OCI-LY3 (cell line): ENCODE measurements around the gene CSDE1.

ENCODE experiments used
- H2AFZ ChIP-seq: fragments of 200-600, 300-600 bp; shearing (Covaris generic); 2 replicates; pipeline ENCODE4 v1.6.0; 2014; ENCODE audit warnings: antibody characterized with exemption, low read depth, low read length
- H3K27ac ChIP-seq: fragments of 200-600, 300-600 bp; sonication (generic); 2 replicates; pipeline ENCODE4 v1.5.1; 2014; ENCODE audit warnings: mild to moderate bottlenecking, low read length, moderate library complexity, mixed read lengths
- H3K27me3 ChIP-seq: fragments of 200-600, 300-600 bp; sonication (generic); 2 replicates; pipeline ENCODE4 v1.6.1; 2014; ENCODE audit warnings: low read depth, low read length, mixed read lengths
- H3K36me3 ChIP-seq: fragments of 200-600, 300-600 bp; sonication (generic); replicated peaks from 2 replicates; pipeline ENCODE3; 2014; ENCODE audit warnings: low read depth, low read length, mixed read lengths
- H3K4me1 ChIP-seq: fragments of 300-600, 200-600 bp; sonication (generic); 2 replicates; pipeline ENCODE4 v1.6.1; 2014; ENCODE audit warnings: low read length, mixed read lengths
- H3K4me2 ChIP-seq: fragments of 200-600, 300-600 bp; sonication (generic); 2 replicates; pipeline ENCODE4 v1.6.1; 2014; ENCODE audit warnings: low read length, mixed read lengths
- H3K4me3 ChIP-seq: fragments of 300-600, 200-600 bp; sonication (generic); 2 replicates; pipeline ENCODE4 v1.5.1; 2014; ENCODE audit warnings: antibody characterized with exemption, mild to moderate bottlenecking, low read length, moderate library complexity
- H3K79me2 ChIP-seq: fragments of 300-600, 200-600 bp; shearing (Covaris generic); 2 replicates; pipeline ENCODE4 v1.6.1; 2014; ENCODE audit warnings: mild to moderate bottlenecking, low read length, mixed read lengths
- H3K9ac ChIP-seq: fragments of 300-600, 200-600 bp; shearing (Covaris generic); 2 replicates; pipeline ENCODE4 v1.6.0; 2014; ENCODE audit warnings: mild to moderate bottlenecking, low read length, moderate library complexity
- H3K9me3 ChIP-seq: fragments of 200-600, 300-600 bp; shearing (Covaris generic); 2 replicates; pipeline ENCODE4 v1.6.1; 2014; ENCODE audit warnings: low read length, mixed read lengths; ENCODE audit not compliant: insufficient read depth
- H4K20me1 ChIP-seq: fragments of 200-600, 300-600 bp; sonication (generic); 2 replicates; pipeline ENCODE4 v1.6.1; 2016; ENCODE audit warnings: low read length, mixed read lengths; ENCODE audit not compliant: insufficient read depth
- CTCF ChIP-seq: fragments of 200-600, 300-600 bp; sonication (generic); IDR thresholded peaks from 2 replicates; pipeline ENCODE4 v1.5.1; 2014; ENCODE audit warnings: antibody characterized with exemption, low read length, low read depth
- EZH2phosphoT487 ChIP-seq: fragments of 200-600 bp; shearing (Covaris generic); IDR thresholded peaks from 2 replicates; pipeline ENCODE4 v1.6.1; 2018; ENCODE audit warnings: antibody characterized with exemption, mixed run types, low read depth

CSDE1 gene

GRCh38 chr1:114735479-114735878 is 22.3 kb downstream of the CSDE1 start:
- H3K79me2 ChIP-seq: peaks cover 27% of the 10 kb centered on the region
- no peaks in the 10 kb centered on the region for H3K4me1 ChIP-seq
- H3K27ac ChIP-seq: no peak overlapping the region
- TF ChIP-seq CTCF (no peak), EZH2phosphoT487 (no peak)
- peaks cover 5% of the 10 kb centered on the region for H4K20me1 ChIP-seq
- no peak overlapping the region for H2AFZ ChIP-seq
- no peak overlapping the region for H3K4me3 ChIP-seq
- H3K27me3 ChIP-seq: no peaks in the 10 kb centered on the region
- peaks cover 70% of the 10 kb centered on the region for H3K36me3 ChIP-seq
- H3K4me2 ChIP-seq: no peak overlapping the region
- no peaks in the 10 kb centered on the region for H3K9me3 ChIP-seq
- H3K9ac ChIP-seq: no peak overlapping the region

- H3K9me3 ChIP-seq: no peaks in the 10 kb centered on the region
- no peaks in the 10 kb centered on the region for H3K27me3 ChIP-seq
- H3K4me2 ChIP-seq: no peak overlapping the region
- H3K4me1 ChIP-seq: no peaks in the 10 kb centered on the region
- H3K9ac ChIP-seq: no peak overlapping the region
- peaks cover 8% of the 10 kb centered on the region; the same call in 1 of the 2 replicates for H3K79me2 ChIP-seq
- peaks cover 72% of the 10 kb centered on the region for H3K36me3 ChIP-seq
- no peak overlapping the region for H3K27ac ChIP-seq
- no peaks in the 10 kb centered on the region for H4K20me1 ChIP-seq
- H3K4me3 ChIP-seq: no peak overlapping the region
- TF ChIP-seq CTCF (no peak), EZH2phosphoT487 (no peak)
- no peak overlapping the region for H2AFZ ChIP-seq
Observed at GRCh38 chr1:114729782-114730181, 28.0 kb downstream of the CSDE1 start.

- no peak overlapping the region for H3K4me3 ChIP-seq
- H3K27ac ChIP-seq: no peak overlapping the region
- H3K4me2 ChIP-seq: no peak overlapping the region
- H3K9ac ChIP-seq: no peak overlapping the region
- H3K4me1 ChIP-seq: no peaks in the 10 kb centered on the region
- peaks cover 70% of the 10 kb centered on the region for H3K36me3 ChIP-seq
- H3K79me2 ChIP-seq: peaks cover 8% of the 10 kb centered on the region; the same call in 1 of the 2 replicates
- no peaks in the 10 kb centered on the region for H3K9me3 ChIP-seq
- TF ChIP-seq EZH2phosphoT487 (no peak), CTCF (no peak)
- H4K20me1 ChIP-seq: no peaks in the 10 kb centered on the region
- no peaks in the 10 kb centered on the region for H3K27me3 ChIP-seq
- no peak overlapping the region for H2AFZ ChIP-seq
Observed at GRCh38 chr1:114728553-114728952, 29.2 kb downstream of the CSDE1 start.

GRCh38 chr1:114725230-114725629 is 32.6 kb downstream of the CSDE1 start:
- Histone ChIP-seq H3K4me2 (no peak overlapping the region), H3K9me3 (no peaks in the 10 kb centered on the region), H3K36me3 (peaks cover 63% of the 10 kb centered on the region), H3K9ac (no peak overlapping the region), H3K27me3 (no peaks in the 10 kb centered on the region), H4K20me1 (no peaks in the 10 kb centered on the region), H2AFZ (no peak overlapping the region), H3K4me1 (no peaks in the 10 kb centered on the region), H3K79me2 (no peaks in the 10 kb centered on the region; the same call in 1 of the 2 replicates), H3K27ac (no peak overlapping the region), H3K4me3 (no peak overlapping the region)
- TF ChIP-seq CTCF (no peak), EZH2phosphoT487 (no peak)
